LNCaP clone FGC (cell line): ENCODE data around the gene ABCA4.

ENCODE experiments used
- DNase-seq: peaks from one replicate; pipeline ENCODE4 v3.0.0-alpha.2; 2011; ENCODE audit warnings: low read depth
- H3K4me3 ChIP-seq: 2 replicates; pipeline ENCODE4 v1.5.1; 2011; ENCODE audit warnings: mild to moderate bottlenecking, low read depth, low read length, control low read depth
- TF ChIP-seq, protein P1 (sequence below): IDR thresholded peaks from 2 replicates; pipeline ENCODE4 v1.5.1; 2012; ENCODE audit warnings: mild to moderate bottlenecking; ENCODE audit not compliant: control insufficient read depth, insufficient read depth; ENCODE audit errors: extremely low read depth

The ABCA4 gene

GRCh38 chr1:93965888-93966287 lies 155.1 kb downstream of the ABCA4 start:
- no peak for DNase-seq
- H3K4me3 ChIP-seq, result no peak overlapping the region
- TF ChIP-seq, protein P1, sequence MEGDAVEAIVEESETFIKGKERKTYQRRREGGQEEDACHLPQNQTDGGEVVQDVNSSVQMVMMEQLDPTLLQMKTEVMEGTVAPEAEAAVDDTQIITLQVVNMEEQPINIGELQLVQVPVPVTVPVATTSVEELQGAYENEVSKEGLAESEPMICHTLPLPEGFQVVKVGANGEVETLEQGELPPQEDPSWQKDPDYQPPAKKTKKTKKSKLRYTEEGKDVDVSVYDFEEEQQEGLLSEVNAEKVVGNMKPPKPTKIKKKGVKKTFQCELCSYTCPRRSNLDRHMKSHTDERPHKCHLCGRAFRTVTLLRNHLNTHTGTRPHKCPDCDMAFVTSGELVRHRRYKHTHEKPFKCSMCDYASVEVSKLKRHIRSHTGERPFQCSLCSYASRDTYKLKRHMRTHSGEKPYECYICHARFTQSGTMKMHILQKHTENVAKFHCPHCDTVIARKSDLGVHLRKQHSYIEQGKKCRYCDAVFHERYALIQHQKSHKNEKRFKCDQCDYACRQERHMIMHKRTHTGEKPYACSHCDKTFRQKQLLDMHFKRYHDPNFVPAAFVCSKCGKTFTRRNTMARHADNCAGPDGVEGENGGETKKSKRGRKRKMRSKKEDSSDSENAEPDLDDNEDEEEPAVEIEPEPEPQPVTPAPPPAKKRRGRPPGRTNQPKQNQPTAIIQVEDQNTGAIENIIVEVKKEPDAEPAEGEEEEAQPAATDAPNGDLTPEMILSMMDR, result no peak

DNA sequence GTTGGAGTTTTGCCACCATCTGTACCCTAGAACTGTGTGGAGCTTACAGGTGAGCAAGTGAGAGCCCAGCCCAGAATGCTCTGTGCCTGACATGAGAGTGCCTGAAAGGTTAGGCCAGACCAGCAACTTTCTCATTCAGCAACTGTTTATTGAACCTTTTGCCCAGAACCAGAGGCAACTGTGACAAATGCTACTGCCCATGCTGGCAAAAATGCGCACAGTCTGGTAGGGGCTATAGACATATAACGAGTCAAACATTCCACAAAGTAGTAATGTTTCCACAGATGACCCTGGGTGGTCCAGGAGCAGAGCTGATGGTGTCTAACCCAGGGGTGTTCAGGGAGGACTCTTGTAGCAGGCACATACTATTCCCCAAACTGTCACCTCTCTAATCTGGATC lies 155.7 kb downstream of the ABCA4 start:
- TF ChIP-seq, protein P1, result no peak
- H3K4me3 ChIP-seq, result no peak overlapping the region
- no peak for DNase-seq

- DNase-seq, result no peak
- TF ChIP-seq, protein P1, result no peak
- no peak overlapping the region for H3K4me3 ChIP-seq
These were observed 156.2 kb downstream of the ABCA4 start for GRCh38 chr1:93964777-93965200.

GRCh38 chr1:93964096-93964776 lies 156.7 kb downstream of the ABCA4 start:
- no peak for DNase-seq
- H3K4me3 ChIP-seq, result peak overlapping the region; percentile 34
- TF ChIP-seq, protein P1, result no peak

DNA sequence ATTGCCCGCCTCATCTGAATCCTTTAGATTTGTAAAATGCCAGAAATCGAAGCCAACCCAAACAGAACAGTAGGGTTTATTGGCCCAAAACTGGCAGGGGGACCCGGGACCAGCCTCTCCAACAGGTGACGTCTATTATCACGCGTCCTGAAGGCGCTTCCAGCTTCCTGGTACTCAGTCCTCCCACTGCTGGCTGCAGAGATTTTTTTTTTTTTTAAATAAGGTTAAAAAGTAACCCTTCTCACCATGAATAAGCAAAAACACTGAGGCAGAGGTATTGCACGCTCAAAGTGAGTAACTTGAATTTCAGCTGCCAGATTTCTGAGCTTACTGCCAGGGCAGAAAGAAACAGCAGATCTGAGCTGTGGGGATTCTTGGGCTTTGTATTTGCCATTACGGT lies 157.4 kb downstream of the ABCA4 start:
- DNase-seq, result no peak

DNA sequence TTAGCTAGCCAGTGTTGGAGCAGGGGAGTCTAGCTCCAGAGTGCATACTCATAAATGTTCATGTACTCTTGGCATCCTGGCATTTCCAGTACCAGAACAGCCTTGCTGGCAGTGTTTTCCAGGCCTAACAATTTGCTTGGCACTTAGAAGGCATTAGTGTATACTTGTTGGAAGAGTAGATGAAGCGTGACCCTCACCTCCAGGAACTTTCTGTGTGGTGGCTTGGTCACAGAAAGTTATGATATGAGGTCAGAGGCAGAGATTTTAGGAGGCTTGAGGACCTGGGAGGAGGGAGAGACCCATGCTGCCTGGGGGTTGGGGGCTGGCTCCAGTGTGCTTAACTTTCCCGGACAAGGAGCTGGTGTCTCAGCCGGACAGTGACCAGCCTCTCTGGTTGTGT lies 159.0 kb downstream of the ABCA4 start:
- TF ChIP-seq, protein P1, result no peak
- no peak for DNase-seq
- no peak overlapping the region for H3K4me3 ChIP-seq

More for the DNA sequence above, 157.4 kb downstream of the ABCA4 start:
- H3K4me3 ChIP-seq, result peak overlapping the region; percentile 34
- TF ChIP-seq, protein P1, result no peak

GRCh38 chr1:93961443-93961842 lies 159.5 kb downstream of the ABCA4 start:
- H3K4me3 ChIP-seq, result no peak overlapping the region
- TF ChIP-seq, protein P1, result no peak

More at GRCh38 chr1:93961443-93961842, 159.5 kb downstream of the ABCA4 start:
- no peak for DNase-seq
